GM19025 (cell line): ENCODE measurements around the gene ALPI.

ENCODE experiments used
- ATAC-seq: cut with Tn5 transposase; IDR thresholded peaks from one replicate; pipeline ENCODE4 v1.9.1; 2021; ENCODE audit warnings: mild to moderate bottlenecking, low read depth, moderate library complexity; ENCODE audit not compliant: unreplicated experiment

Gene ALPI

GRCh38 chr2:232458661-232459418 lies 2.9 kb downstream of the ALPI start:
- no peak for ATAC-seq

GRCh38 chr2:232459419-232460035 lies 3.6 kb downstream of the ALPI start:
- no peak for ATAC-seq

GRCh38 chr2:232460171-232460570 lies 4.2 kb downstream of the ALPI start:
- ATAC-seq: no peak

GRCh38 chr2:232463701-232464543 lies 8.0 kb downstream of the ALPI start:
- no peak for ATAC-seq

DNA sequence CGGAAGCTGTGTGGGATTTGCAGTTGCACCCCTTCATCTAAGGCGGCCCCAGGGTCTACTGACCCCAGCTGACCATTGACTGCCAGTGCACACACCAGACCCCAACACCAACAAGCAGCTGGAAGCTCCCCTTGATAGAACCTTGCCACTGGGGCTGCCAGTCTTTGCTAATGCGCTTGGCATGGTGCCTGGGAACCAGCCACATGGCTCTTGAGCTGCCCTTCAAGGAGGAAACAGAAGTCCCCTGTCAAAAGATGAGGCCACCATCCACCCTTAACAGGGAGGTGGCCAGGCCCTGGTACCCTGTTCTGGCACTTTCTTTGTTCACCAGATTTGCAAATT lies 8.6 kb downstream of the ALPI start:
- ATAC-seq: no peak

DNA sequence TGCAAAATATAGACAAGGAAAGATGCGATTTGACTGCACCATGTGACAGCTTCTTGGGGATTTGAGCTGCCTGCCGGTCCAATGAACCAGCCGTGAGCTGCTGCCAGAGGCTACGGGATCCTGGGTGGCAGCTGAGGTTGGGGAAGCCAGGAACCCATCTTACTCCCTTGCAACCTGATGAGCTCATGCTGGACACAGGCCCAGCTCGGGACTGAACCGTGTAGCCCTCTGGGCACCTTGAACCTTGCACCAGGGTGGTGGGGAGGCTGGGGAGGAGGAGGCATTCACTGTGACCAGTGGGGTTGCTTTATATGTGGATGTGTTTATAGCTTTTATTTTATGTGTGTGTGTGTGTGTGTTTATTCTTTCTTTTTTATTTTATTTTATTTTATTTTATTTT lies 9.1 kb downstream of the ALPI start:
- no peak for ATAC-seq

GRCh38 chr2:232466221-232466620 lies 10.3 kb downstream of the ALPI start:
- no peak for ATAC-seq

DNA sequence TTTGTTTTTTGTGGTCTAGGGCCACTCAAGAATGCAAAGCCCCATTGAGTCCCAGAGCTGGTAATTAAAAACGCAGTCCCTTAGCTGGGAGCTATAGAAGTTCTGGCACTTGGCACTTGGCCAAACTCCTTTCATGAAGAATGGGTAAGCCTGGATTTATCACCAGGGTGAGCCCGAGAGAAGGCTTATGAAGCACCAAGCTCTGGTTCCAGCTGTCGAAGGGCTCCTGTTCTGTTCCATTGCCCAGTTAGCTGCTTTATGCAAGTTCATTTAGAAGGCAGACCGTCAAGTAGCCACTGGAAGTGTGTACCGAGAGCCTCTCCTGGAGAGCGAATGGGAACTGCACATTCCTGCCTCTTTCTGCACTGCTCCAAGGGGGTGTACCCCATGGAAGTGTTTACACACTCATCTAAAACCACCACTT lies 17.5 kb downstream of the ALPI start:
- no peak for ATAC-seq

GRCh38 chr2:232476045-232476444 lies 20.1 kb downstream of the ALPI start:
- no peak for ATAC-seq

DNA sequence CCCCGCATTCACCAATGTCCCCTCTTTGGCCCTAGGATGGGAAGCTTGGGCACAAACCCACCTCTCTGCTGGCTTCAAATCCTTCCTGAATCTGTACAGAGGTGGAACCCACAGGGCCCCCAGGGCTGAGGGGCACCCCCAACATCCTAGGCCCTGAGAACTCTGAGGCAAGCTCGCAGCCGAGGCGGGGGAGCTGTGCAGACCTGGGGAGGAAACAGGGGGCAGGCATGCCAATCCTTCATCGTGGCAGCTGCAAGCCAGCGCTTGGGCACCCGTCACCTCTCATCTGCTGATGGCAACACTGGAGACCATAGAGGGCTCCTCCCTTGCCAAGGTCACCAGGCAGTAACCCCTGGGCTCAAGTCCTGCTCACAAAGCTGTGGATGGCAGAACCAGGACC lies 20.8 kb downstream of the ALPI start:
- ATAC-seq: no peak

DNA sequence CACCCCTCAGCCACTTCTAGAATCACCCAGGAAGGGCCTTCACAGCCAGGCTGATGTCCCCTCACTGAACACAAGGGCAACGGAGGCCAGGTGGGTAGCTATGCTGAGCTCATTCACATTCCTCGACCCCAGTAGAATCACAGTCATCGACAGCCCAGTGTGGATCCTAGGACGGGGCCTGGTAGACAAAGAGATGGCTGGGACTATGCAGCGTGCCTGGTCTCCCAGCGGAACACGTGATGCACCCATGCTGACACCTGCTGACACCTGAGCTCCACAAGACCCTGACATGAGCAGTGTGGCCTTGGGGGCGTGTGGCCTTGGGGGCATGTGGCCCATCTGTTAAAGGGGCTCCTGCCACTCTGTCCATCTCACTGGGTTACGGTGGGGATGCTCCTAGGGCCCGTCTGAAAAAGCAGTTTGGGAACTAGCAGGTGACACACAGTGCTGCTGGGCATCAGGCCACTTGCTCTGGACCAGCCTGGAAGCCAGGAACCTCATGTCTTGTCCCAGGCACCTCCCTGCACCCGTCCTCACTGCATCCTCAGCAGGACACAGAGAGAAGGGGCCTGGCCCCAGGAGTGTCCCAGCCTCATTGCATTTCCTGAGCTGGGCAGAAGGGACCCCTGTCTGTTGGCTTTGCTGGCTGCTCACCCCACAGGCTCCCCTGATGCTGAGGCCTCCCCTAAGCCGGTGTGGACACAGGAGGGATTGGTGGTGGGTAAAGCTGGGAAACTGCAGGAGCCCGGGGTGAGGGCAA lies 22.0 kb downstream of the ALPI start:
- no peak for ATAC-seq

DNA sequence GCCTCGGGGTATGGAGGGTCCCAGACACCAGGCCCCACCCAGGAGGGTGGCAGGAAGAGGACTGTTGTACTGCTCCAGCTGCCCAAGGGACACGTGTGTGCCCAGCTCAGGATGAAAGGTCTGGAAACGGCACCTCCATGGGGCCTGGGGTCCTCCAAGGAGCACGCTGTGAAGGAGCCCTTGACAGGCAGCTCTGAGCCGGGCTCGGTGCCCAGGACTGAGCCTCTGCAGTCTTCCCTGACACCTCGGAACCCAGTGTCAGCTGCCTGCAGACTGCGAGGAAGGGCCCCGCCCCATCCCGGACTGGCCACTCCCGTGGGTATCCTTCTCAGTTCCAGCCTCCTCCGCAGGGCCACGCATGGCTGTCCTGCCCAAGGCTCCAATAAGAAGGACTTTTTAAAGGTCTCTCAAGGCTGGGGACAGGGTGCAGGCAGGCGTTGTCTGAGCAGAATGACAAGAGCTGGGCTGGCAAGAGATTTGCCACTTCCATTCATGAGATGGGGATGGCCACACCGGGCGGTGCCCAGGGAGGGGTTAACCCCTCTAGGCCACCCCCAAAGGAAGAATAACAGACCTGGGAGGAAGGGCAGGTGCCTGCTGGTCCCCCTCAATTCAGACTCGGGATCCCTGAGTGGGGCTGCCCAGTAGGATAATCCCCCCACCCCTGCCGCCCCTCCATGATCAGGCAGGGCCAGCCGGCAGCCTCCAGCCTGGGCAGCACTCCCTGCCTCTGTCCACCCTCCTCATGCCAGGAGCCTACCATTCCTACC lies 22.8 kb downstream of the ALPI start:
- no peak for ATAC-seq

DNA sequence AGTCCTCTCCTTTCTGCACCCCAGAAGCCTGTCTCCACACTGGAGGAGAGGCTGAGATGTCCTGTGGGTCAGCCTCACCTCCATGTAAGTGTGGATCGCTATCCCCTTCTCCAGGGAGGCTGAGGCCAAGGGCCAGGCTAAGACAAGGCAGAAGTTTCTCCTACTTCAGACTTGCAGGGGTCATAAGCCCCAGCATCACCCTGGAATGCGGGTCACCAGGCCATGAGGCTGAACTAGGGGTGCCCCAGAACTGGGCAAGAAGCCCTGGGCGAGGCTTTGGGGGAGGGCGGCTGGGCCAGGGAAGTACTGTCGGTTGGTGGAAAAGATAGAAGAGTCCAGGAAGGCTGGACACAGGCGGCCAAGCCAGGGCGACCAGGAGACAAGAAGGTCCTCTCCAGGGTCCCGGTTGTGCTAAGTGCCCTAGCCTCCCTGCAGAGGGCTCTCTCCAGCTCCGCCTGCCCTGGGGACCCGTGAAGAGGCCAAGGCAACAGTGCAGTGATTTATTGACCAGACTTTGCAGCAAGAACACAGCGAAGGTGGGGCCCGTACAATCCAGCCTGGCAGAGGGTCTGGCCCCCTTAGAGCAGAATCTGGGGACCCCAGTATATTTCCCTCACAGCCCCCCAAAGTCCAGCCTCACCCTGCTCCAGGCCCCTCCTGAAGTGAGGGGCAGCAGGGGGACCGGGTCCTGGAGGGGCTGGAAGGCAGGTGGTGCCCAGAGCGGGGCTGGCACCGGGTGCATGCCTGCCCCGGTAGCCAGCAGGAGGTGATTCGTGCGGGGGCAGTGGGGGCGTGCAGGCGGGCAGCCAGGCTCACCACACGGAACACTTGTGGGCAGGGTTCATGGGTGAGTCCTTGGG lies 23.6 kb downstream of the ALPI start:
- ATAC-seq: no peak

DNA sequence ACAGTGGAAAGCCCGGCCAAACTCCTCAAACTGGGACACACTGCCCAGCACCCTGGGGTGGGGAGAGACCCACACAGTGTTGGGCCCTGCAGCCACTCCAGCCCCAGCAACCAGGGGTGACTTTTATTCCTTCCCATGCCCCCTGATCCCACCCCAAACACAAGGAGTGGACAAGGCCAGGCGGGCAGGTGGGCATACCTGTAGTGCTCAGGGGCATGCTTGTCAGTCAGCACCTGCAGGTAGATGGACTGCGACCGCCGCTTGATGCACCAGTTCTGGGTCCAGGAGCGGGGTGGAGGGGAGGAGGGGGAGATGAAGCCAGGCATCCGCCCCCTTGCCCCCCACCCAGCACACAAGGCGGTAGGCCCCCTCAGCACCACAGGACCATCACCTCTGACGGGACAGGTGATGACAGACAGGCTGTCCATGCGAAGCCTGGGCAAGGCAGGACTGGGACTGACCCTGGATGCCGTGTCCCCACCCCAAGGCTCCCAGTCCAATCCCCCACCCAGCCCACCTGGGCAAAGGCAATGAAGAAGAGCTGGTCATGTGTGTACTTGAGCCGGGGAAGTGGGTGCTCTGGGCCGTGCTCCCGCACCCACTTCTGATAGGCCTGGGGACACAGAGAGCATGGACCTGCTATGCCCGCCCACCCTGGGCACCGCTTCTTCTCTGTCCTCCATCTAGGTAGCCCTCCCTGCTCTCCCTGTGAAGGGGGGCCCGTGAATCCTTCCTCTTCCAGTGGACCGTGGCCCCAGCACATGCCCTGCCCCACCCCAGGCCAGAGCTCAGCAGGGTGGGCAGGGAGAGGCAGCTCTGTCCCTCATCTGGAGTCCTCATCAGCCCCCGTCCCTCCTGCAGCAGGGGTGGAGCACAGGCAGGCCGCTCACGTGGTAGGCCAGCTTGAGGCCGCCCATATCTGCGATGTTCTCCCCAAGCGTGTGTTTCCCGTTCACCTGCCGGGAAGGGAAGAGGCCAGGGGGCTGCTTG lies 24.5 kb downstream of the ALPI start:
- ATAC-seq: no peak

GRCh38 chr2:232481322-232482140 lies 25.6 kb downstream of the ALPI start:
- ATAC-seq: no peak

DNA sequence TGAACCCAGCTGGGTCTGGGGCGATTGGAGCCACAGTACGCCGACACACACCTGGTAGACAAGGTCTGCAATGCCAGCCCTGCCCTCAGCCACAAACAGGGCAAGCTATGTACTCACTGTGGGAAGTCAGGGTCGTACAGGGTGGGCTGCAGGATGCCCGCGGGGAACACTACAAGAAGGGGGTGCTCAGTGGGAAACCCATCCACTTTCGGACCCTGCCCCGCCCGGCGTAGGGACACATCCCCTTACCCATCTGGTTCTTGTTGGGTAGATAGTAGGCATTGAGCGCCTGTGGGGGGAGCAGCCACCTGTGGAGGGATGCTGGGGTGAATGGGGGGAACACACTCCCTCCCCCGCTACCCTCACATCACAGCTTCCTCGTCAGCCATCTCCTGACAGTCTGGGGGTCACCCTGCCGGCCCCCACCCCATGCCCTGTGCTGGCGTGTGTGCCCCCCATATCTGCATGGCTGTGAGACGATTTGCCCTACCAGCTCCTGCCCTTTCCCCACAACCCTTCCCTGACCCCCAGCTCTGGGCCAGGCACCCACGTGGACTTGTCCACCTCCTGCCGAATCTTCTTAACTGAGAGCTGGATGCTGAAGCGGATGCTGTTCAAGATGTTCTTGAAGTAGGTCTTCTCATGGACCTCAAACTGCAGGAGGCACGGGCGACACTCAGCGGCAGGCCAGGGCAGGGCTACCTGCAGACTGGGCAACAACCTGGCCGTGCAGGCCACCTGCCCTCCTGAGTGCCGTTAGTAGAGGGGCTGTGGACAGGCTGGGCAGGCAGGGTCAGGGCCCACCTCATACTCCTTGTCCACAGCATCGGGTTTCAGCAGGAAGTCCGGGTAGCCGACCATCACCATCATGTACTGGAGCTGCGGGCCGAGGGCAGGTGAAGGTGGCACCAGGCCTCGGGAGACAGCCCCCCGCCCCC lies 26.6 kb downstream of the ALPI start:
- ATAC-seq: no peak
